ENCODE data around the gene HIVEP3.

HIVEP3 gene

GRCh38 chr1:41779360-41779759 lies 139.4 kb downstream of the HIVEP3 start:
- no peak for DNase-seq

GRCh38 chr1:41777695-41778094 lies 141.0 kb downstream of the HIVEP3 start:
- DNase-seq: no peak

- DNase-seq: no peak
Measured at GRCh38 chr1:41776891-41777441, 141.8 kb downstream of the HIVEP3 start.

GRCh38 chr1:41775956-41776585 lies 142.7 kb downstream of the HIVEP3 start:
- DNase-seq: no peak

- DNase-seq: no peak
Measured at GRCh38 chr1:41774471-41774990, 144.2 kb downstream of the HIVEP3 start.

- no peak for DNase-seq
Measured at GRCh38 chr1:41773842-41774241, 144.9 kb downstream of the HIVEP3 start.

GRCh38 chr1:41773144-41773591 lies 145.6 kb downstream of the HIVEP3 start:
- no peak for DNase-seq

GRCh38 chr1:41769068-41769467 lies 149.7 kb downstream of the HIVEP3 start:
- DNase-seq: no peak

GRCh38 chr1:41768583-41768982 lies 150.1 kb downstream of the HIVEP3 start:
- no peak for DNase-seq

- DNase-seq: no peak
Measured at GRCh38 chr1:41767534-41768525, 150.9 kb downstream of the HIVEP3 start.

GRCh38 chr1:41766546-41766945 lies 152.2 kb downstream of the HIVEP3 start:
- DNase-seq: no peak

GRCh38 chr1:41766041-41766440 lies 152.7 kb downstream of the HIVEP3 start:
- DNase-seq: no peak

GRCh38 chr1:41765152-41765551 lies 153.6 kb downstream of the HIVEP3 start:
- DNase-seq: no peak

GRCh38 chr1:41764656-41765055 lies 154.1 kb downstream of the HIVEP3 start:
- no peak for DNase-seq

GRCh38 chr1:41762777-41763176 lies 155.9 kb downstream of the HIVEP3 start:
- no peak for DNase-seq

- DNase-seq: no peak
Measured at GRCh38 chr1:41762251-41762650, 156.5 kb downstream of the HIVEP3 start.

GRCh38 chr1:41758904-41759548 lies 159.7 kb downstream of the HIVEP3 start:
- no peak for DNase-seq

- no peak for DNase-seq
Measured at GRCh38 chr1:41758500-41758899, 160.2 kb downstream of the HIVEP3 start.

GRCh38 chr1:41754540-41754939 lies 164.2 kb downstream of the HIVEP3 start:
- peak; percentile 33 for DNase-seq

- DNase-seq: no peak
Measured at GRCh38 chr1:41752514-41753170, 166.1 kb downstream of the HIVEP3 start.

- DNase-seq: peak; percentile 26
Measured at GRCh38 chr1:41751804-41752513, 166.8 kb downstream of the HIVEP3 start.

Measured in CD4-positive, alpha-beta T cell treated with Interleukin-21 for 1 hour (primary cell).